Stimulated activated CD8-positive, alpha-beta memory T cell treated with anti-CD3 and anti-CD28 coated beads, Interleukin-7, amount 100 ng/mL, for 24 hours (primary cell): ENCODE results near the gene SORCS1.

Experiments
- DNase-seq: peaks from one replicate; pipeline ENCODE4 v3.0.0-alpha.2; 2020; ENCODE audit warnings: low read depth

Gene SORCS1

GRCh38 chr10:106661133-106661766, 503.3 kb downstream of the SORCS1 start:
- no peak for DNase-seq

- DNase-seq, result no peak
Measured at GRCh38 chr10:106660550-106660949, 504.0 kb downstream of the SORCS1 start.

GRCh38 chr10:106655636-106656035, 508.9 kb downstream of the SORCS1 start:
- DNase-seq, result no peak

- no peak for DNase-seq
Measured at GRCh38 chr10:106655165-106655564, 509.3 kb downstream of the SORCS1 start.

- no peak for DNase-seq
Measured at GRCh38 chr10:106652279-106652678, 512.2 kb downstream of the SORCS1 start.

GRCh38 chr10:106648534-106649481, 515.7 kb downstream of the SORCS1 start:
- DNase-seq, result no peak

- DNase-seq, result no peak
Measured at GRCh38 chr10:106643473-106643872, 521.0 kb downstream of the SORCS1 start.

GRCh38 chr10:106637873-106638272, 526.6 kb downstream of the SORCS1 start:
- DNase-seq, result no peak

- DNase-seq, result no peak
Measured at GRCh38 chr10:106636766-106637491, 527.6 kb downstream of the SORCS1 start.

- no peak for DNase-seq
Measured at GRCh38 chr10:106635947-106636346, 528.6 kb downstream of the SORCS1 start.

GRCh38 chr10:106631016-106631702, 533.3 kb downstream of the SORCS1 start:
- no peak for DNase-seq

- no peak for DNase-seq
Measured at GRCh38 chr10:106626371-106626770, 538.1 kb downstream of the SORCS1 start.

GRCh38 chr10:106625751-106626150, 538.8 kb downstream of the SORCS1 start:
- DNase-seq, result no peak

GRCh38 chr10:106619346-106619745, 545.2 kb downstream of the SORCS1 start:
- no peak for DNase-seq

GRCh38 chr10:106618646-106619045, 545.9 kb downstream of the SORCS1 start:
- DNase-seq, result no peak

GRCh38 chr10:106615081-106615480, 549.4 kb downstream of the SORCS1 start:
- no peak for DNase-seq

- no peak for DNase-seq
Measured at GRCh38 chr10:106614293-106614692, 550.2 kb downstream of the SORCS1 start.

- DNase-seq, result no peak
Measured at GRCh38 chr10:106612381-106612780, 552.1 kb downstream of the SORCS1 start.

GRCh38 chr10:106609470-106610266, 554.8 kb downstream of the SORCS1 start:
- DNase-seq, result no peak

- no peak for DNase-seq
Measured at GRCh38 chr10:106608066-106608465, 556.4 kb downstream of the SORCS1 start.

GRCh38 chr10:106595281-106595680, 569.2 kb downstream of the SORCS1 start:
- DNase-seq, result no peak
